ENCODE data around the gene DEF6. TPM values are rescaled to one million over a fixed set of nuclear protein-coding genes. Genes with fewer than 3 reads are reported as not detected.

DEF6 gene
- total RNA-seq, 1 experiment from 2014 or later, result 5.6 TPM

DNA sequence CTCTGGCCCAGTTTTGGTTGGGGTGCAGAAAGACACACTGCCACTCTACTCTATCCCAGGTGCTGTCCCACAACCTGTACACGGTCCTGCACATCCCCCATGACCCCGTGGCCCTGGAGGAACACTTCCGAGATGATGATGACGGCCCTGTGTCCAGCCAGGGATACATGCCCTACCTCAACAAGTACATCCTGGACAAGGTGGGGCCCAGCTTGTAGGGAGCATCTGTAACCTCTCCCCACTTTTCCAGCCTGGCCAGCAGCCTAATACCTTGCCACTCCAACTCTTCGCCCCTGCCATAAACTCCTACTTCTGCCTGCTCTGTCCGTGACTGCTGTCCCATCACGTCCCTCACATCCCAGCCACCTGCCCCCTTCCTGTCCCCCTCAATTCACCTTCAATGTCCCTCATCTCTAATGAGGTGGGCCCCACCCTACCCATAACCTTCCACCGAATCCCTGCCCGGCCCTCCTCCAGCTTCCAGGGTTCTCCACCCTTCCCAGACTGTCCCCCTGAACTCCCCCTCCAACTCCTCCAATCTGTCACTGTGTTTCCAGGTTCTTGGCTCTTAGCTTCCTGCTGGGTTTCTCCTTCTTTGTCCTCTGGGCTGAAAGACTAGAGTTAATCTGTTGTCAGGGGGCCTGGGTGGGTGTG is 12.1 kb downstream of the DEF6 start:
- Histone ChIP-seq H2AFZ (ENCODE audit: low read length) (no peak overlapping the region), H3K27me3 (ENCODE audit: insufficient read depth, low read length) (no peaks in the 10 kb centered on the region), H2BK120ac (ENCODE audit: low read depth, low read length, poor library complexity, severe bottlenecking) (no peak overlapping the region), H3K79me2 (ENCODE audit: insufficient read depth, low read length) (no peaks in the 10 kb centered on the region), H3K4me1 (ENCODE audit: insufficient read depth, low read length) (no peaks in the 10 kb centered on the region), H3K4ac (ENCODE audit: low read depth, low read length) (no peak overlapping the region), H3K27ac (ENCODE audit: insufficient read length, low read depth, low read length) (no peak overlapping the region), H4K5ac (ENCODE audit: insufficient read length, low read depth, low read length) (no peak overlapping the region), H4K20me1 (ENCODE audit: control insufficient read depth, insufficient read depth, insufficient read length) (no peaks in the 10 kb centered on the region), H2AK5ac (ENCODE audit: insufficient read length, low read length) (no peak overlapping the region), H2BK12ac (ENCODE audit: insufficient read length, low read depth, low read length) (no peak overlapping the region), H2BK15ac (ENCODE audit: low read depth, low read length) (no peak overlapping the region), H3K23ac (ENCODE audit: insufficient read length, low read depth, low read length) (no peak overlapping the region), H3K4me2 (ENCODE audit: insufficient read depth, insufficient read length, low read length) (no peak overlapping the region), H4K8ac (replicated peaks; ENCODE audit: insufficient read length, low read depth, low read length) (no peak overlapping the region), H3K9me3 (ENCODE audit: control insufficient read depth, low read depth, low read length) (no peaks in the 10 kb centered on the region), H3K14ac (ENCODE audit: insufficient read depth, low read length) (no peak overlapping the region), H2BK20ac (ENCODE audit: low read depth, low read length, poor library complexity, severe bottlenecking) (no peak overlapping the region), H3K56ac (ENCODE audit: insufficient read length, low read depth, low read length) (no peak overlapping the region), H3K23me2 (ENCODE audit: insufficient read length, low read depth, low read length, poor library complexity, severe bottlenecking) (no peaks in the 10 kb centered on the region), H4K91ac (ENCODE audit: insufficient read length, low read depth, low read length) (no peak overlapping the region), H3K18ac (ENCODE audit: insufficient read length, low read depth, low read length) (no peak overlapping the region), H3T11ph (ENCODE audit: low read length) (no peak overlapping the region), H2BK5ac (ENCODE audit: insufficient read length, low read length) (no peak overlapping the region), H3K9ac (ENCODE audit: extremely low read depth, insufficient read length, low read length) (no peak overlapping the region), H3K79me1 (ENCODE audit: insufficient read depth, low read depth, low read length, poor library complexity, severe bottlenecking) (no peaks in the 10 kb centered on the region)
- no peak for TF ChIP-seq CTCF (conservative IDR thresholded peaks at IDR 0.05)
- peaks cover 2% of the 10 kb centered on the region; the same call in 1 of the 2 replicates for H3K27me3 Mint-ChIP-seq (ENCODE audit: low read depth)
- peaks cover 6 to 7% of the 10 kb centered on the region in 2 experiments; a peak in 2 of 4 replicates for H3K4me1 Mint-ChIP-seq
- DNase-seq, result peak; percentile 16
- no peaks in the 10 kb centered on the region for H3K9me3 Mint-ChIP-seq
- H3K4me3 Mint-ChIP-seq, result no peak overlapping the region
- peak overlapping the region in 1 of 3 experiments; percentile 84; a peak in 1 of 7 replicates for H3K27ac Mint-ChIP-seq
- no CpG with 5 or more reads among the region's 9 CpGs for WGBS (ENCODE audit: extremely low coverage, insufficient read length, low lambda C conversion rate)
- H3K36me3 Mint-ChIP-seq (ENCODE audit: insufficient read depth in 1 of 3, low read depth in 3 of 3), result no peaks in the 10 kb centered on the region
